GM19438 (cell line): ENCODE measurements around the gene CTSA.

Experiments used
- ATAC-seq: cut with Tn5 transposase; IDR thresholded peaks from one replicate; pipeline ENCODE4 v1.9.1; 2021; ENCODE audit warnings: low read depth; ENCODE audit not compliant: unreplicated experiment

CTSA gene

DNA sequence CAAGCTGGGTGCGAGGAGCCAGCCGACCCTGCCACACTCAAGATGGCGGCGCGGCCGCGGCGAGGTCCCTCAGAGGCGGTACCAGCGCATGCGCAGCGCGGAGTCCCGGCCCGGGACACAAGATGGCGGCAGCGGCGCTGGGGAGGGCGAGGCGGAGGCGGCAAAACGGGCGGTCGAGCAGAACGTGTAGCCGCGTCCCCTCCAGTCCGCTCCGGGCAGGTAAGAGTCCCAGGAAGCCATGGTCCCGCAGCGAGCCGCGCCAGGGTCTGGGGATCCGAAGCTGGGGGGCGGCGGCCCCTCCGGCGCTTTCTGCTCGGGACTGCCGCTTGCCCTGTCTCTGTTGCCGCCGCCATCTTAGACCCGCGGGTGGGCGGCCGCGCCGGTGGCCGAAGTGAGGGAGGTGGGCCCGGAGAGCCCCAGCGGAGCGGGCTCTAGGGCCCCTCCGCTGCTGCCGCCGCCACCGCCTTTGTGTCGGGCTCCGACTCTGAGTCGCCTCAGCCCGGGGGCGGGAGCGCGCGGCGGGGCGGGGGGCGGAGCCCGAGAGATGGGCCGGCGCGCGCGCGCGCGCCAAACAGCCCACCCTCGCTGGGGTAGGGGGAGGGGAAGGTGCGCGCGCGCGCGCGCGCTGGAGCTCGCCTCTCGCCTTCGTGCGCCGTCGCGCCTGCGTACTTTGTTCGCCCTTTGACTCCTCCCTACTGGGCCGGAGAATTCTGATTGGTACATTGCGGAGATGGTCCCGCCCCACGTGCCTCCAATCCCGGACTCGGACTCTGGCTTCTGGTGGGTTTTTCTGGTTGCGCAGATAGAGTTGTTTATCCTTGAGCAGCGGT is 43.7 kb downstream of the CTSA start, which contains the start of gene PCIF1:
PCIF1 (plus strand) TSS at position 98 of the 830 bp plus-strand sequence. CDS start 4,317 bp downstream, outside the sequence.
- ATAC-seq: peak; percentile 64

GRCh38 chr20:45935416-45936046 is 44.4 kb downstream of the CTSA start:
- no peak for ATAC-seq

DNA sequence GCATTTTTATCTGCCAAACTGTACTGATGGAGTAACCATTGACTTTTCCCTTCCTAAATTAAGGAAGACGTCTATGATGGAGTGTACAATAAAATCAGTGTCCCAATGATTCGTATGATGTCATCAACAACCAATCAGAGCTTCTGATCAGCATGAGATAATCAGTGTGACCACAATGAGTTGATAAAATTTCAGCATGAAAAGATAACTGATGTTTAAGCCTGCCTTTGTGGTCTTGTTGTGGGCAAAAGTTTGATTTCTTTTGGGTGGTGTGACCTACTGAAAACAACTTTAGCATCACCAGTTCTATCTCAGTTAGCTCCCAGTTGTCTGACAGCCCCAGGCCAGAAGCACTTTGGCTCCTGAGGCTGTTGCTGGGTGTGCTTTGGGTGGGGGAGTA is 46.6 kb downstream of the CTSA start:
- ATAC-seq: no peak

DNA sequence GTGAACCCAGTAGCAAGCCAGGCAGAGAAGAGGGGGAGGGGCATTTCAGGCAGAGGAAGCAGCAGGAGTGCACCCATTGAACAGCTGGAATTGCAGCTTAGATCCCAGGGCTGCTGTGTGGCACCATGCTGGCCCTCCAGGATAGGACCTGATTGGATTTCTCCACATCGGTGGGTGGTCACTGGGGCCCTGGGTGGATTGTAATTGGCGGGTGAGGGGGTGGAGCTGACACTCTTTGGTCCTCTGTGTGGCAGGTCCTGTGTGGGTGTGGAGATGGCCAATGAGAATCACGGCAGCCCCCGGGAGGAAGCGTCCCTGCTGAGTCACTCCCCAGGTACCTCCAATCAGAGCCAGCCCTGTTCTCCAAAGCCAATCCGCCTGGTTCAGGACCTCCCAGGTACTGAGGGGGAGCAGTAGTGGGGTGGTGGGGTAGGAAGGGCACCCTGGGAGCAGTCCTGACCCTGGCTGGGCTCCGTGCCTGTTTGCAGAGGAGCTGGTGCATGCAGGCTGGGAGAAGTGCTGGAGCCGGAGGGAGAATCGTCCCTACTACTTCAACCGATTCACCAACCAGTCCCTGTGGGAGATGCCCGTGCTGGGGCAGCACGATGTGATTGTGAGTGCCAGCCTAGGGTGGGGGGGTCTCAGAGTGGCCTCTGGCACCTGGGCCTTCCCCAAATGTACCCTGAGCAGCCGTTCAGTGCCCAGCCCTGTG is 47.7 kb downstream of the CTSA start:
- no peak for ATAC-seq

DNA sequence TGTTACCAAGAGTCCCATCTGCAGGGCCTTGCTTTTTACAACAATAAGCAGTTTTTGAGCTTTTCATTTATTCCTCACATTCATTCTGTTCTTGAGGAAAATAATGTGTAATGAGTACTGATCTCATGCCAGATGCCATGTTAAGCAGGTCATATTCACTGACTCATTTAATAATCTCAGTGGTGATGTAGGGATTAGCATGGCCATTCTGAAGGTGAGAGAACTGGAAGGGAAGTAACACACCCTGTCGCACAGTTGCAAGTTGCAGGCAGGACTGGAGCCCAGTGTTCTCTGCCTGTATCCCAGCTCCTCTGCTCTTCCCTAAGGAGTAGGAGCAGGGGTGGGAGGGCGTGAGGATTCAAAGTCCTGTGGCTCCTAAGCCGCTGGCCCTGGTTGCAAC is 48.9 kb downstream of the CTSA start:
- no peak for ATAC-seq

DNA sequence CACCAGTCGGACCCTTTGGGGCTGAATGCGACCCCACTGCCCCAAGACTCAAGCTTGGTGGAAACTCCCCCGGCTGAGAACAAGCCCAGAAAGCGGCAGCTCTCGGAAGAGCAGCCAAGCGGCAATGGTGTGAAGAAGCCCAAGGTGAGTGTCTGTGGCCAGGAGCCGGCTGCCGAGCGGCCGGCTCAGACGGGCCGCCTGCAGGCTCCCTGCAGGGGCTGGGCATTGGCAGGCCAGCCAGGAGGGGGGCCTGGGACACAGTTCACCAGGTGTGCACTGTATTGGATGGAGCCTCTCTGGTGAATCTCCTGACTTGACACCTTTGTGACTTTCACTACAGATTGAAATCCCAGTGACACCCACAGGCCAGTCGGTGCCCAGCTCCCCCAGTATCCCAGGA is 49.3 kb downstream of the CTSA start:
- no peak for ATAC-seq

DNA sequence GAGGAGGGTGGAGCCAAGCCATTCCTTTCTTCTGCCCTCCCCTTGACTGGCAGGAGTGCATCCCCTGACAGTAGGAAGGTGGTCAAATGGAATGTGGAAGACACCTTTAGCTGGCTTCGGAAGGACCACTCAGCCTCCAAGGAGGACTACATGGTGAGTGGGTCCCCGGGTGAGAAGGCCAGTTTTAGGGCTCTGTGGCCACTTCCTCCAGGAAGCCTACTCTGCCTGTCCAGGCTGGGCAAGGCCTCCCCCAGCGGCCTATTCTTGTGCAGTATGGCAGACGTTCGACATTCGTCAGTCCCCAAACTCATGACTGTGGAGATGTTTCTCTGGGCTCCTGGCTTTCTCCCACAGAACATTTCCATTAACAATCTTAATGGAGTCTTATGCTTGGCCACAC is 52.5 kb downstream of the CTSA start:
- no peak for ATAC-seq

DNA sequence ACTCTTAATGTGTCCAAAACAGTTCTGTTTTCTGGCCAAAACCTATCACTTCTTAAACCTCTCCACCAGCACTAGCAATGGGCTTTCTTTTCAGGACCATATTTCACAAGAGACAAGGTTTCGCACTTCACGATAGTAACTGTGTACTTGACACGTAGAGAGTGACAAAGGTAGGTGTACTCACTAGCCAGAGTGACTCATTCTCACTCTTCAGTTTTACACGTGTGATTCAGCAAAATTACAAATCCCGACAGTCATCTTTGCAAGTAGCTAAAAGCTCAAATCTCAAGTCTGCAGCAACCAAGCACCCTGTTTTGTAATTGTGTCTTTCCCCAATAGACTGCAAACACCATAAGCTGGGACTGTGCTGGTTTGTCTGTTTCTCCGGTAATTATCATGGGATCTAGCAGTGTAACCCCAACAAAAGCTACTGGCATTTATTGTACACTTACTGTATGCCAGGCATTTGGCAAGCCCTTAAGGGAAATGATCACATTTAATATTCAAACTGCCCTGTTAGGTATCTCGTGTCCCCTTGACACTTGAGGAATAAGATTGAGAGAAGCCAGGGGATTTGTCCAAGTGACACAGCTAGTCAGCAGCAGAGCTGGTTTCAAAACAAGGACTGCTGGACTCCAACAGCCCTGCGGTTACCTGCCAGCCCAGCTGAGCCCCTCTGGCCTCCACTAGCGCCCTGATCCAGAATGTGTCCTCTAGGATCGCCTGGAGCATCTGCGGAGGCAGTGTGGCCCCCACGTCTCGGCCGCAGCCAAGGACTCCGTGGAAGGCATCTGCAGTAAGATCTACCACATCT is 53.2 kb downstream of the CTSA start:
- no peak for ATAC-seq

DNA sequence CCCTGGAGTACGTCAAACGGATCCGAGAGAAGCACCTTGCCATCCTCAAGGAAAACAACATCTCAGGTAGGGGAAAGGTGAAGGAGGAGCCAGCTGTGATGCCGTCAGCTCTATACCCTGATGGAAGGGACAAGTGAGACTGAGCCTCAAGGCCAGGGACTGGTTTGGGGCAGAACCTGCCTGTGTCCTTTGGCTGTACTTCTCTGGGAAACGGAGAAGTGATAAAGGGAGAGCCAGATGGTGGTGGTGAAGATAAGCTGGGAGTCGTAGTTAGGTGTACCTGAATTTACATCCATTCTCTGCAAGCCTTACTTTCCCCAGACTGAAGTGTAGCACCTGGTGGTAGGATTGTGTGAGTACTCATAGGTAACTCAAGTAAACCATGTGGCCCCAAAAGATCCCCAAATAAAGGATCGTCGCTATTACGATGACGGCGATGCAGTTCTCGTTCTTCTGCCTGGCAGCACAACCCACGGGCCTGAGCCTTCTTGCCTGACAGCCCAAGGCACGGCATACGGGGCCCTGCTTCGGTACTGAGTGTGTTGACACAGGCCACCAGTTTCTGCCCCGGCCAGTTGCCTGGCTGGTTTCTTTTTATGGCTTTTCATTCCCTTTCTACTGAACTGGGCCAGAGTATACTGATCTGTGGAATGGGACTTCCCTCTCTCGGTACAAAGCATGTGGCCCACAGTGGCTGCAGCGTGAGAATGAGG is 54.0 kb downstream of the CTSA start:
- no peak for ATAC-seq

DNA sequence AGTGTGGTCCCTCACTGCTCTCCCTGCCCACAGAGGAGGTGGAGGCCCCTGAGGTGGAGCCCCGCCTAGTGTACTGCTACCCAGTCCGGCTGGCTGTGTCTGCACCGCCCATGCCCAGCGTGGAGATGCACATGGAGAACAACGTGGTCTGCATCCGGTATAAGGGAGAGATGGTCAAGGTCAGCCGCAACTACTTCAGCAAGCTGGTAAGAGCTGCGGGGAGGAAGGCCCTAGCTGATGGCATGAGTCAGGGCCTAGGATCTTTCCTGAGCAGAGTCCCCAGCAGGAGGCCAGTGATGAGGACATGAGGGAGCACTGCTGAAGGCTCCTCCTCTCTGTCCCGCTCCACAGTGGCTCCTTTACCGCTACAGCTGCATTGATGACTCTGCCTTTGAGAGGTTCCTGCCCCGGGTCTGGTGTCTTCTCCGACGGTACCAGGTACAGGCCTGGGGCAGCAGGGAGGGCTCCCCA is 54.6 kb downstream of the CTSA start:
- ATAC-seq: no peak

GRCh38 chr20:45946149-45946970 is 55.2 kb downstream of the CTSA start:
- no peak for ATAC-seq

DNA sequence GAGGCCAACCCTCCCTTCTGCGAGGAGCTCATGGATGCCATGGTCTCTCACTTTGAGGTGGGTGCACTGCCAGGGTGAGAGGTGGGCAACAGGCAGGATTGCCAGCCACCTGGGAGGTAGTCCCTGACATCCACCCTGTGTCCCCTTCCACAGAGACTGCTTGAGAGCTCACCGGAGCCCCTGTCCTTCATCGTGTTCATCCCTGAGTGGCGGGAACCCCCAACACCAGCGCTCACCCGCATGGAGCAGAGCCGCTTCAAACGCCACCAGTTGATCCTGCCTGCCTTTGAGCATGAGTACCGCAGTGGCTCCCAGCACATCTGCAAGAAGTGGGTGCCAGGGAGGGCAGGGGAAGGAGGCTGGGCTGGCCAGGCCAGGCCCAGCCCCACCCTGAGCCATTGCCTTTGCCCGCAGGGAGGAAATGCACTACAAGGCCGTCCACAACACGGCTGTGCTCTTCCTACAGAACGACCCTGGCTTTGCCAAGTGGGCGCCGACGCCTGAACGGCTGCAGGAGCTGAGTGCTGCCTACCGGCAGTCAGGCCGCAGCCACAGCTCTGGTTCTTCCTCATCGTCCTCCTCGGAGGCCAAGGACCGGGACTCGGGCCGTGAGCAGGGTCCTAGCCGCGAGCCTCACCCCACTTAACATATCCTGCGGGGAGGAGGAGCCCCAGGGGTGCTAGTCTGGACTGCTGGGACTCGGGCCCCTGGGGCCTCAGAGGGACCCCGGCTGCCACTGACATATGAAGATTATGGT is 56.2 kb downstream of the CTSA start:
- no peak for ATAC-seq

GRCh38 chr20:45948261-45948733 is 57.2 kb downstream of the CTSA start:
- ATAC-seq: no peak
